ENCODE measurements around the gene IL12RB2.

Gene IL12RB2

DNA sequence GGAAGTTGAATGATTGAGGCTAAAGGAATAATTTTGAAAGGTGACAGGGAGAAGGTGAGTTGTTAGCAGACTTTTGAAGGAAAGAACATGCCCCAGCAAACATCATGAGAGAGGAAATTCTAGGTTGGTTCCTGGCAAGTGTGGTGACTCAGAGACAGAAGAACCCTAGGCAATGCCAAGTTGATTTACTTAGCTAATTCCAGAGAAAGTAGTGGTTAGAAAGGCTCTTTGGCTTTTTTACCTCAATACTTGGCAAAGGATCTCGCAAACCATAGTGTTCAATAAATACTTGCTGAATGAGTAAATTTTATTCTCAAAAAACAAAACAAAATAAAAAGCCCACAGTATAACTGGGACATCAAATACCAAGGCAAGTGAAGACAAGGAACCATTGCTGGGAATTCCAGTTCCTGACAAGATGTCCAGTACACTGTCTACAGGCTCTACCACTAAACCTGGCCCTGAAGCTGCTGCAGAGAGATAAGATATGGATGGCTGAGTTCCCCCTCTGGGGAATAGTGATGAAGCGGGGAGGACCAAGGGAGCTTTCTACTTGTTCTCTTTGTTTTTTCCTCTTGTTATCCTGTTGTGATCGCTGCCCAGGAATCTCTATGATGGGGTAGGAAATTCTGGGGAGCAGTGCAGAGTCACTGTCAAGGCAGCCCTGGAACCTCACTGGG lies 48.2 kb downstream of the IL12RB2 start:
- TF ChIP-seq TAF1 (IDR thresholded peaks at IDR 0.05; ENCODE audit: borderline replicate concordance, insufficient read depth, low read length) (no peak), FOXP2 (optimal IDR thresholded peaks at IDR 0.05; ENCODE audit: borderline replicate concordance, extremely low read depth, extremely low read length, insufficient read depth) (no peak), SIN3A (IDR thresholded peaks at IDR 0.05; ENCODE audit: borderline replicate concordance, insufficient read depth, low read length) (no peak), POLR2AphosphoS5 (IDR thresholded peaks at IDR 0.05; ENCODE audit: low read depth, low read length) (no peak)
- TF ChIP-seq, protein P1, sequence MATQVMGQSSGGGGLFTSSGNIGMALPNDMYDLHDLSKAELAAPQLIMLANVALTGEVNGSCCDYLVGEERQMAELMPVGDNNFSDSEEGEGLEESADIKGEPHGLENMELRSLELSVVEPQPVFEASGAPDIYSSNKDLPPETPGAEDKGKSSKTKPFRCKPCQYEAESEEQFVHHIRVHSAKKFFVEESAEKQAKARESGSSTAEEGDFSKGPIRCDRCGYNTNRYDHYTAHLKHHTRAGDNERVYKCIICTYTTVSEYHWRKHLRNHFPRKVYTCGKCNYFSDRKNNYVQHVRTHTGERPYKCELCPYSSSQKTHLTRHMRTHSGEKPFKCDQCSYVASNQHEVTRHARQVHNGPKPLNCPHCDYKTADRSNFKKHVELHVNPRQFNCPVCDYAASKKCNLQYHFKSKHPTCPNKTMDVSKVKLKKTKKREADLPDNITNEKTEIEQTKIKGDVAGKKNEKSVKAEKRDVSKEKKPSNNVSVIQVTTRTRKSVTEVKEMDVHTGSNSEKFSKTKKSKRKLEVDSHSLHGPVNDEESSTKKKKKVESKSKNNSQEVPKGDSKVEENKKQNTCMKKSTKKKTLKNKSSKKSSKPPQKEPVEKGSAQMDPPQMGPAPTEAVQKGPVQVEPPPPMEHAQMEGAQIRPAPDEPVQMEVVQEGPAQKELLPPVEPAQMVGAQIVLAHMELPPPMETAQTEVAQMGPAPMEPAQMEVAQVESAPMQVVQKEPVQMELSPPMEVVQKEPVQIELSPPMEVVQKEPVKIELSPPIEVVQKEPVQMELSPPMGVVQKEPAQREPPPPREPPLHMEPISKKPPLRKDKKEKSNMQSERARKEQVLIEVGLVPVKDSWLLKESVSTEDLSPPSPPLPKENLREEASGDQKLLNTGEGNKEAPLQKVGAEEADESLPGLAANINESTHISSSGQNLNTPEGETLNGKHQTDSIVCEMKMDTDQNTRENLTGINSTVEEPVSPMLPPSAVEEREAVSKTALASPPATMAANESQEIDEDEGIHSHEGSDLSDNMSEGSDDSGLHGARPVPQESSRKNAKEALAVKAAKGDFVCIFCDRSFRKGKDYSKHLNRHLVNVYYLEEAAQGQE (IDR thresholded peaks at IDR 0.05; ENCODE audit: insufficient read depth in 1 of 2, low read depth in 2 of 2, low read length in 2 of 2): no peak

DNA sequence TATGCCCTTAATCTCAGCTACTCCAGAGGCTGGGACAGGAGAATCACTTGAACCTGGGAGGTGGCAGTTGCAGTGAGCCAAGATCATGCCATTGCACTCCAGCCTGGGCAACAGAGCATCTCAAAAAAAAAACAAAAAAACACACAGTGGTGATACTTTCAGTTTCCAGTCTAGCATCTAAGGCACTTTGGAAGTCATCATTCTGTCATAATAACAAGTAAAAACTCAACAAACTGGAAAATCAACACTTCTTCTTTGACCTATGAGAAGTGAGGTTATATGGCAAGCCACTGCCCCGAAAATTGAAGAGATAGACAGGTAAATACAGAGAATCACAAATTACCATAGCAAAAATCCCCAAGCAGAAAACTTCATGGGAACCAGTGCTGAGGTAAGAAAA lies 51.9 kb downstream of the IL12RB2 start:
- TF ChIP-seq POLR2AphosphoS5 (IDR thresholded peaks at IDR 0.05; ENCODE audit: low read depth, low read length) (no peak), SIN3A (IDR thresholded peaks at IDR 0.05; ENCODE audit: borderline replicate concordance, insufficient read depth, low read length) (no peak), TAF1 (IDR thresholded peaks at IDR 0.05; ENCODE audit: borderline replicate concordance, insufficient read depth, low read length) (no peak), FOXP2 (optimal IDR thresholded peaks at IDR 0.05; ENCODE audit: borderline replicate concordance, extremely low read depth, extremely low read length, insufficient read depth) (no peak)
- TF ChIP-seq, protein P1 (IDR thresholded peaks at IDR 0.05; ENCODE audit: insufficient read depth in 1 of 2, low read depth in 2 of 2, low read length in 2 of 2): no peak

DNA sequence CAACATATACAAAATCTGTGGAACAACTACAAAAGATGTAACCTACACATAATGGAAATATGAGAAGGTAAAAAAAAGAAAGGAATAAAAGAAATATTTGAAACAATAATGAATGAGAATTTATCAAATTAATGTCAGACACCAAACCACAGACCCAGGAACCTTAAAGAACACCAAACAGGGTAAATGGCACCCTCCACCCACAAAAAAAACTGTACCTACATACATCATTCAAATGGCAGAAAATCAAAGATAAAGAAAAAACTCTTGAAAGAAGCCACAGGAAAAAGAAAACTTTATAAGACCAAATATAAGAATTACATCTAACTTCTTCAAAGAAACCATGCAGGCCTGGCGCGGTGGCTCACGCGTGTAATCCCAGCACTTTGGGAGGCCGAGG lies 54.0 kb downstream of the IL12RB2 start:
- TF ChIP-seq TAF1 (IDR thresholded peaks at IDR 0.05; ENCODE audit: borderline replicate concordance, insufficient read depth, low read length): no peak
- no peak for TF ChIP-seq FOXP2 (optimal IDR thresholded peaks at IDR 0.05; ENCODE audit: borderline replicate concordance, extremely low read depth, extremely low read length, insufficient read depth)
- TF ChIP-seq SIN3A (IDR thresholded peaks at IDR 0.05; ENCODE audit: borderline replicate concordance, insufficient read depth, low read length): no peak
- TF ChIP-seq, protein P1 (IDR thresholded peaks at IDR 0.05; ENCODE audit: insufficient read depth in 1 of 2, low read depth in 2 of 2, low read length in 2 of 2): no peak
- no peak for TF ChIP-seq POLR2AphosphoS5 (IDR thresholded peaks at IDR 0.05; ENCODE audit: low read depth, low read length)

DNA sequence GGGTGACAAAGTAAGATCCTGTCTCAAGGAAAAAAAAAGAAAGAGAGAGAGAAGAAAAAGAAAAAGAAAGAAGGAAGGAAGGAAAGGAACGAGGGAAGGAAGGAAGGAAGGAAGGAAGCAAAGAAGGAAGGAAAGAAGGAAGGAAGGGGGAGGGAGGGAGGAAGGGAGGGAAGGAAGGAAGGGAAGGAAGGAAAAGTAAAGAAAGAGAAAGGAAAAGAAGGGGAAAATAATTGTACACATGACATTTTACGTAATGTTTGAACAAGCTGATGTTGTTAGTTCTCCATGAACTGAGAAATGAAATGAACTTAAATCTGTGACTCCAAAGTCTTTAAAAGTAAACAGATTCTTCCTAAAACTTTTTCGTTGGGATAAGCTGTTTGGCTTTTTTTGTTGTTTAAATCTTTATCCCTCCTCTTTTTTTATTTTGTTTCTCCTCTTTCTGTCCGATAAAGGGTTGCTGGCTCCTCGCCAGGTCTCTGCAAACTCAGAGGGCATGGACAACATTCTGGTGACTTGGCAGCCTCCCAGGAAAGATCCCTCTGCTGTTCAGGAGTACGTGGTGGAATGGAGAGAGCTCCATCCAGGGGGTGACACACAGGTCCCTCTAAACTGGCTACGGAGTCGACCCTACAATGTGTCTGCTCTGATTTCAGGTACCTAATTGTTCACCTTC lies 59.8 kb downstream of the IL12RB2 start:
- no peak for TF ChIP-seq TAF1 (IDR thresholded peaks at IDR 0.05; ENCODE audit: borderline replicate concordance, insufficient read depth, low read length)
- no peak for TF ChIP-seq POLR2AphosphoS5 (IDR thresholded peaks at IDR 0.05; ENCODE audit: low read depth, low read length)
- no peak for TF ChIP-seq FOXP2 (optimal IDR thresholded peaks at IDR 0.05; ENCODE audit: borderline replicate concordance, extremely low read depth, extremely low read length, insufficient read depth)
- no peak for TF ChIP-seq SIN3A (IDR thresholded peaks at IDR 0.05; ENCODE audit: borderline replicate concordance, insufficient read depth, low read length)
- TF ChIP-seq, protein P1 (IDR thresholded peaks at IDR 0.05; ENCODE audit: insufficient read depth in 1 of 2, low read depth in 2 of 2, low read length in 2 of 2): no peak

Data from PFSK-1 (cell line).